ENCODE results near the gene TOMM70. TPM values are rescaled to one million over a fixed set of nuclear protein-coding genes. Genes with fewer than 3 reads are reported as not detected.

Gene TOMM70
- polyA plus RNA-seq, 1 donor (not counting 4 experiments of a cell fraction or from before 2014, with no cell fraction given), result 40.8 TPM

- H3K4me1 ChIP-seq (ENCODE audit: control insufficient read depth, extremely low read depth, insufficient read depth, low read length), result no peaks in the 10 kb centered on the region
- no peaks in the 10 kb centered on the region for H3K27me3 ChIP-seq (ENCODE audit: control insufficient read depth, extremely low read depth, insufficient read depth, low read length)
- H3K9me1 ChIP-seq (ENCODE audit: control insufficient read depth, extremely low read depth, insufficient read depth, low read length), result no peaks in the 10 kb centered on the region
- H3K79me2 ChIP-seq (ENCODE audit: control insufficient read depth, insufficient read depth, low read length), result no peaks in the 10 kb centered on the region
- H3K9me3 ChIP-seq (ENCODE audit: control insufficient read depth, low read depth, low read length), result no peaks in the 10 kb centered on the region
- peaks cover 14 to 16% of the 10 kb centered on the region in 2 experiments for H3K36me3 ChIP-seq (ENCODE audit: control insufficient read depth in 2 of 2, extremely low read depth in 1 of 2, insufficient read depth in 2 of 2, low read length in 2 of 2)
- H3K27ac ChIP-seq (ENCODE audit: control insufficient read depth, insufficient read depth, low read length), result no peak overlapping the region
- FAIRE-seq (no peak), DNase-seq (ENCODE audit: low read depth, low spot score) (no peak)
- no peak overlapping the region for H3K9ac ChIP-seq (ENCODE audit: control insufficient read depth, extremely low read depth, insufficient read depth, low read length)
- H3K4me3 ChIP-seq (ENCODE audit: control insufficient read depth in 2 of 3, extremely low read depth in 1 of 3, insufficient read depth in 2 of 3, low read depth in 1 of 3, low read length in 3 of 3), result no peak overlapping the region
- dilution Hi-C loops (cut with MboI; ENCODE audit: extremely low pct_ligation_motif_present, low sequenced_read_pairs), result no loop called here
- no peak overlapping the region for H2AFZ ChIP-seq (ENCODE audit: control insufficient read depth, low read length)
- no peaks in the 10 kb centered on the region for H4K20me1 ChIP-seq (ENCODE audit: control insufficient read depth, extremely low read depth, insufficient read depth, low read length)
- TF ChIP-seq CTCF (optimal IDR thresholded peaks at IDR 0.05 in 1 of 3, IDR thresholded peaks at IDR 0.05 in 1 of 3, conservative IDR thresholded peaks at IDR 0.05 in 1 of 3; ENCODE audit: extremely low read depth in 1 of 3, insufficient read depth in 2 of 3, low read length in 3 of 3) (no peak), EZH2 (IDR thresholded peaks at IDR 0.05; ENCODE audit: low read length) (no peak)
- no peak overlapping the region for H3K4me2 ChIP-seq (ENCODE audit: control insufficient read depth, extremely low read depth, insufficient read depth, low read depth, low read length)
Measured at GRCh38 chr3:100374521-100374920, 26.4 kb downstream of the TOMM70 start.

DNA sequence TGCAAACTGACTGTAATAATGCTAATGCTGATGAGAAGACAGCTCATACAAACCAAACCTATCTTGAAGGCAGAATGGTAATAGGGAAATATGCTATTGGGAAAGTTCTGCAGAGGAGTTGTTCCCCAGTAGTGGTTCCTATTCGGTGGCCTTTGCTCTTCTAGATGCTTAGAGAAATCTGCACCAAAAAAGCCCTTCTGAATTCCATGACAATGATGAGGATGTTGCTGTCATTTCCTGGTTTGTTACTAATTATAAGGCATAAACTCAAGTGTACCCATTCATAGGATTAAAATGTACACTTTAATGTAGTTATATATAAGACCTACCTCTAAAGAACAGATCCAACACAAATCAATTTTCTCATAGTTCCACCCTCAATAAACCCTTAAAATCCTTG is 30.1 kb downstream of the TOMM70 start:
- Histone ChIP-seq H3K4me3 (ENCODE audit: control insufficient read depth in 2 of 3, extremely low read depth in 1 of 3, insufficient read depth in 2 of 3, low read depth in 1 of 3, low read length in 3 of 3) (no peak overlapping the region), H3K4me2 (ENCODE audit: control insufficient read depth, extremely low read depth, insufficient read depth, low read depth, low read length) (no peak overlapping the region), H3K4me1 (ENCODE audit: control insufficient read depth, extremely low read depth, insufficient read depth, low read length) (no peaks in the 10 kb centered on the region), H3K9ac (ENCODE audit: control insufficient read depth, extremely low read depth, insufficient read depth, low read length) (no peak overlapping the region), H4K20me1 (ENCODE audit: control insufficient read depth, extremely low read depth, insufficient read depth, low read length) (no peaks in the 10 kb centered on the region), H3K9me3 (ENCODE audit: control insufficient read depth, low read depth, low read length) (no peaks in the 10 kb centered on the region), H3K27ac (ENCODE audit: control insufficient read depth, insufficient read depth, low read length) (no peak overlapping the region), H3K9me1 (ENCODE audit: control insufficient read depth, extremely low read depth, insufficient read depth, low read length) (no peaks in the 10 kb centered on the region), H3K27me3 (ENCODE audit: control insufficient read depth, extremely low read depth, insufficient read depth, low read length) (no peaks in the 10 kb centered on the region), H2AFZ (ENCODE audit: control insufficient read depth, low read length) (no peak overlapping the region), H3K36me3 (ENCODE audit: control insufficient read depth in 2 of 2, extremely low read depth in 1 of 2, insufficient read depth in 2 of 2, low read length in 2 of 2) (peaks cover 11 to 14% of the 10 kb centered on the region in 2 experiments), H3K79me2 (ENCODE audit: control insufficient read depth, insufficient read depth, low read length) (no peaks in the 10 kb centered on the region)
- TF ChIP-seq EZH2 (IDR thresholded peaks at IDR 0.05; ENCODE audit: low read length) (no peak), CTCF (optimal IDR thresholded peaks at IDR 0.05 in 1 of 3, IDR thresholded peaks at IDR 0.05 in 1 of 3, conservative IDR thresholded peaks at IDR 0.05 in 1 of 3; ENCODE audit: extremely low read depth in 1 of 3, insufficient read depth in 2 of 3, low read length in 3 of 3) (no peak)
- FAIRE-seq (no peak), DNase-seq (ENCODE audit: low read depth, low spot score) (no peak)
- dilution Hi-C loops (cut with MboI; ENCODE audit: extremely low pct_ligation_motif_present, low sequenced_read_pairs), result no loop called here
